HUES6 (cell line): ENCODE results near the gene BPIFB2.

ENCODE experiments used
- H3K27ac ChIP-seq: 2 replicates; pipeline ENCODE4 v1.7.0; 2013; ENCODE audit warnings: low read depth, mild to moderate bottlenecking, low read length, inconsistent platforms
- H3K27me3 ChIP-seq: 2 replicates; pipeline ENCODE4 v1.6.1; 2013; ENCODE audit warnings: low read length; ENCODE audit not compliant: control insufficient read depth, insufficient read depth
- H3K36me3 ChIP-seq: 2 replicates; pipeline ENCODE4 v1.6.1; 2013; ENCODE audit warnings: low read length; ENCODE audit not compliant: control insufficient read depth, insufficient read depth
- H3K4me1 ChIP-seq: 2 replicates; pipeline ENCODE4 v1.6.1; 2013; ENCODE audit warnings: low read length; ENCODE audit not compliant: control insufficient read depth, insufficient read depth
- H3K4me3 ChIP-seq: 2 replicates; pipeline ENCODE4 v1.5.1; 2013; ENCODE audit warnings: low read depth, low read length
- H3K9ac ChIP-seq: one replicate; pipeline ENCODE4 v1.6.1; 2013; ENCODE audit warnings: mild to moderate bottlenecking, low read length
- H3K9me3 ChIP-seq: 2 replicates; pipeline ENCODE4 v1.6.1; 2013; ENCODE audit warnings: low read depth, low read length; ENCODE audit not compliant: control insufficient read depth, insufficient read depth

Gene BPIFB2

DNA sequence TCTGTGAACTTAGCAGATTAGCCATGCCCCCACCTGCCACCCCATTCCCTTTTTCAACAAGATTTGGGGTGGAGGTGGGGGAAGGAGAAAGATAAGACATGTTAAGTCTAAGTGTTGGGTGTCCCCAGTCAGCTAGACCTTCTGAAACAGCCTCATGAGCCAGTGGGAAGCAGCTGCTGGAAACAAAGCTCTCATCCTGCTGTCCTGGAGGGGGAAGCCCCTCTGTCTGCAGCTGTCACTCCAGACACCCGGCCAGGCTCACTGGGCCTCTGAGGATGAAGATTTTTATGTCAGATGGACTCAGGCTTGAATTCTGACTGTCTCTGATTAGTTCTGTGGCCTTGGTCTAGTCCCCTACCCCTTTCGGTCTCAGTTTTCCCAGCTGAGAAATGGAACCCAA, 47.3 kb downstream of the BPIFB2 start:
- H3K4me1 ChIP-seq = peaks cover 5% of the 10 kb centered on the region; the same call in 1 of the 2 replicates
- no peak overlapping the region for H3K27ac ChIP-seq
- H3K4me3 ChIP-seq = no peak overlapping the region
- H3K27me3 ChIP-seq = no peaks in the 10 kb centered on the region
- H3K36me3 ChIP-seq = no peaks in the 10 kb centered on the region
- H3K9ac ChIP-seq = no peak overlapping the region
- H3K9me3 ChIP-seq = no peaks in the 10 kb centered on the region

DNA sequence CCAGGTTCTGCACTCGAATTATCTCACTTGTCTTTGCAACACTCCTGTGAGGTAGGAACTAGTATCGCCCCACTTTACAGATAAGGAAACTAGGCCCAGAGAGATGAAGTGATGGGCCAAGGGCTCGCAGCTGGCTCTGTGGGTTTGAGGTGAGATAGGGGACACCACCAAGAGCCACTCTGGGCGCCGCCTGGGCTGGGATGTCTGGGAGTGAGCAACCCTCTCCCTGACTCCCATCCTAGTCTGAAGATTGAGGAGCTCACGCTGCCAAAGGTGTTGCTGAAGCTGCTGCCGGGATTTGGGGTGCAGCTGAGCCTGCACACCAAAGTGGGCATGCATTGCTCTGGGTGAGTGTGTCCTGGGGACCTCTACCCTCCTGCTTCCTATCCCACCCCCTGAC, 51.6 kb downstream of the BPIFB2 start:
- Histone ChIP-seq H3K36me3 (no peaks in the 10 kb centered on the region), H3K4me3 (no peak overlapping the region), H3K27ac (no peak overlapping the region), H3K9ac (no peak overlapping the region), H3K4me1 (no peaks in the 10 kb centered on the region; the same call in 1 of the 2 replicates), H3K27me3 (no peaks in the 10 kb centered on the region), H3K9me3 (no peaks in the 10 kb centered on the region)

DNA sequence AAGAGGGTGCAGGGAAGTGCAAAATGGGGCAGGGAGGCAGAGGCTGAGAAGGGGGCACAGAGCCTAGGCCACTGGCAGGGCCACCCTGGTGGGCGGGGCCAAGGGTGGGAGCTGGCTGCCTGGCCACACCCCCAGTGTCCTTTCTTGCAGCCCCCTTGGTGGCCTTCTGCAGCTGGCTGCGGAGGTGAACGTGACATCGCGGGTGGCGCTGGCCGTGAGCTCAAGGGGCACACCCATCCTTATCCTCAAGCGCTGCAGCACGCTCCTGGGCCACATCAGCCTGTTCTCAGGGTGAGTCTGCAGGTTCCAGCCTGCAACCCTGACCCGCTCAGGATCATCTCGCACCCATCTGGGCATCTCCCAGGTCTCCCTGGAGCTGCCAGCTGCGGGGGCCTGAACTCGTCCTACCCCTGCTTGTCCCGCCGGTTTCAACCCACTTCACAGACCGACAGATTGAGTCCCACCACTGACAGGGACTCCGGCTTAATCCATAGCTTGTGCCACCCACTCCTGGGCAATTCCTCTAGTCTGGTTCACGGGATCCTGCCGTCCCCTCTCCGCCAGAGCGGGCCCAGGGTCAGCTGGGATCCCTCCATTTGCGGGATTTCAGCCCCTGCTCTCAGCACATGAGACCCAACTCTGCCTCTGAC, 52.4 kb downstream of the BPIFB2 start:
- Histone ChIP-seq H3K4me3 (no peak overlapping the region), H3K9me3 (no peaks in the 10 kb centered on the region), H3K27me3 (no peaks in the 10 kb centered on the region), H3K4me1 (no peaks in the 10 kb centered on the region; the same call in 1 of the 2 replicates), H3K36me3 (no peaks in the 10 kb centered on the region), H3K27ac (no peak overlapping the region), H3K9ac (no peak overlapping the region)

DNA sequence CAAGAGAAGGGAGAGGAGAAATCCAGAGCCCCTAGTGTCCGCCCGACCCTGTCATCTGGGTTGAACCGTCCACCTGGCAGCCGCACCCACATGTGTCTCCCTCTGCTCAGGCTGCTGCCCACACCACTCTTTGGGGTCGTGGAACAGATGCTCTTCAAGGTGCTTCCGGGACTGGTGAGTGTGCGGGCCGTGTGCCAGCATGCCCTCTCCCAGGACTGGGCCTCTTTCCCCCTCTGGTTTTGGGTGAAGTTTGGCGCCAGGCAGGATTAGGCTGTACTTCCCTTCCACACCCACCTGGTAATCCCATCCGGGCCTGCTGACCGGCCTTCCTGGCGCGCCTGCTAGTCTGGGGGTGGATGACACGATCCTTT, 54.1 kb downstream of the BPIFB2 start:
- H3K9me3 ChIP-seq = no peaks in the 10 kb centered on the region
- H3K27ac ChIP-seq = no peak overlapping the region
- no peak overlapping the region for H3K9ac ChIP-seq
- no peak overlapping the region for H3K4me3 ChIP-seq
- no peaks in the 10 kb centered on the region for H3K4me1 ChIP-seq
- H3K36me3 ChIP-seq = no peaks in the 10 kb centered on the region
- H3K27me3 ChIP-seq = no peaks in the 10 kb centered on the region

DNA sequence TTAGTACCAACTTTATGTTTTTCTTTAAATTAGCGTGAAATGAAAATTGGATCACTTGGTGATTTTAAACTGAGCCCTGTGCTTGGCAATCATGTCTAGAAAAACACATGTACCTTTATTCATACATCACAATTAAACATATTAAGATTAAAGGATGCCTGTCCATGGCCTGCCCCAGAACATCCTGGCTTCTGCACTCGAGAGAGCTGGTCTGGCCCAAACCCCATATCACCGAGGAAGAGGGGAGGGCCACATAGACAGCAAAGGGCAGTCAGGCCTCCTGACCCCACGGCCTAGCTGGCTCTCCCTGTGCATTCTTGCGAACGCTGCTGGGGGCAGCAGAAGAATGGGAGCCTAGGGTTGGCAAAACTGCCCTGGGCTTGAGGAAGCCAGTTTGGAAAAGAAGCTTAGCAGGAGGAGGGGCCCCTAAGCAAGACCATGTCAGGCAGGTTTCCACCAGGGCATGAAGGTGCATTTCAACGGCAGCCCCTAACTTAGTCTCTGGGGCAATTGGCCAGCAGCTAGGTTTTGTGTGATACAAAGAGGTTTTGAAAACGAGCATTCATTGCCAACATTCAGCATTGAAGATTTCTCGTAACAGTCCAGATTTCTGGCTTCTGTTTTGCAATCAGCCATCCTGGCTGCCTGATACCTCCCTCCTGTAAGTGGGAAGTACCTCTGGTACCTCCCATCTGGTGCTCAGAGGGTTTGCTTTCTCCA, 54.8 kb downstream of the BPIFB2 start:
- Histone ChIP-seq H3K4me1 (no peaks in the 10 kb centered on the region), H3K4me3 (no peak overlapping the region), H3K9me3 (no peaks in the 10 kb centered on the region), H3K9ac (no peak overlapping the region), H3K36me3 (no peaks in the 10 kb centered on the region), H3K27ac (no peak overlapping the region), H3K27me3 (no peaks in the 10 kb centered on the region)

DNA sequence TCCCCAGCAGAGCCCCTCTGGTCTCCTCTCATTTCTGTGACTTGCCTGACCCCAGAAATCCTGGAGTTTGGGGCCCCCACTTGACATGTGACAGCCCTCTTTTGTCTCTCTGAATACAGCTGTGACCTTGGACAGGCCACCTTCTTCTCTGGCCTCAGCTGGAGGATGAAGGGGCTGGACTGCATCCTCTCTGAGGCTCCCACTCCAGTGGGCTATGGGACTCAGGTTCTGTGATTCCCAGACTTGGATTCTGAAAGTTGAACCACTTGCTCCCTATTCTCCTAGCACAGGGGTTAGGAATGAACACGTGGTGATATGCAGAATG, 55.3 kb downstream of the BPIFB2 start:
- H3K27me3 ChIP-seq = no peaks in the 10 kb centered on the region
- no peaks in the 10 kb centered on the region for H3K36me3 ChIP-seq
- no peaks in the 10 kb centered on the region for H3K4me1 ChIP-seq
- H3K27ac ChIP-seq = no peak overlapping the region
- no peak overlapping the region for H3K9ac ChIP-seq
- H3K9me3 ChIP-seq = no peaks in the 10 kb centered on the region
- H3K4me3 ChIP-seq = no peak overlapping the region

DNA sequence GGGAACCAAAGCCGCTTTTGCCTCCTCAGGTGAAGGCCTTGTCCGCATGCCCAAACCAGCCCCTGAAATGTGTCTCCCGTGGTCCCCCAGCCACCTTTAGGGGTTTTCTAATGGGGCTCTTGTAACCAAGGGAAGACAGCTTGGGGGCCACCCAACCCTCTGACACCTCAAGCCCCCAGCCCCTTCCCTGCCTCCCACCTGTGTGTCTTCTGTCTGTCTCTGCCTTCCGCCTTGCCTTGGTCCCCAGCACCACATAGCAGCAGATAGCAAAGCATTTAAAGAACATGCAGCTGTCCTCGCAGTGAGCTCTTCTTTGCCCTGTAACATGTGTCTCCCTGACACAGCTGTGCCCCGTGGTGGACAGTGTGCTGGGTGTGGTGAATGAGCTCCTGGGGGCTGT, 55.8 kb downstream of the BPIFB2 start:
- Histone ChIP-seq H3K27ac (no peak overlapping the region), H3K4me1 (no peaks in the 10 kb centered on the region), H3K27me3 (no peaks in the 10 kb centered on the region)

DNA sequence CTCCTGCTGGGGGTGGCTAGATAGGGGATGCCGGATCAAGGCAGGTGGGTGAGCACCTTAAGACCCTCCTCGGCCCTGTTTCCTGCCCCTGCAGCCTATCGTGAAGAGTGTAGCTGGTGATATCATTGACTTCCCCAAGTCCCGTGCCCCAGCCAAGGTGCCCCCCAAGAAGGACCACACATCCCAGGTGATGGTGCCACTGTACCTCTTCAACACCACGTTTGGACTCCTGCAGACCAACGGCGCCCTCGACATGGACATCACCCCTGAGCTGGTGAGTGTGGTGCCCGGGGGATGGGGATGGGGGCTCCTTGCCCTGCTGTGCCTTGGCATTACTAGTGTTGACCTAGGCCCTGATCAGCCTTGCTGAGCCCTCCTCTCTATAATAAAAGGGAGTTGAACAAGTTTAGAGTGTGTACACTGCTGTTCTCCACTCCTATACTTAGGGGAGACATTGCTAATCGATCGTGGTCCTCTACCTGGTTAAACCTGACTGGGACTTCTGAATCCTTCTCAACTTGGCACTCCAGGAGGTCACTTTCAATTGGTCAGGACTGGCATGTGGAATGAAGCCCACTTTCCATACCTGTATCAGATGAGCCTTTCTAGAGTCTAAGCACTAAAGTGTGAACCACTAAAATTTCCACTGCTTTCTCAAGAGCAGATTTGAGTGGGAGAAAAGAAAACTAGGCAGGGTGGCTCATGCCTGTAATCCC, 57.2 kb downstream of the BPIFB2 start:
- H3K9me3 ChIP-seq = no peaks in the 10 kb centered on the region
- H3K9ac ChIP-seq = no peak overlapping the region
- no peaks in the 10 kb centered on the region for H3K4me1 ChIP-seq
- no peak overlapping the region for H3K4me3 ChIP-seq
- H3K36me3 ChIP-seq = no peaks in the 10 kb centered on the region
- no peaks in the 10 kb centered on the region for H3K27me3 ChIP-seq
- H3K27ac ChIP-seq = no peak overlapping the region

More for the DNA sequence above, 55.8 kb downstream of the BPIFB2 start:
- no peaks in the 10 kb centered on the region for H3K9me3 ChIP-seq
- no peak overlapping the region for H3K9ac ChIP-seq
- H3K36me3 ChIP-seq = no peaks in the 10 kb centered on the region
- no peak overlapping the region for H3K4me3 ChIP-seq

DNA sequence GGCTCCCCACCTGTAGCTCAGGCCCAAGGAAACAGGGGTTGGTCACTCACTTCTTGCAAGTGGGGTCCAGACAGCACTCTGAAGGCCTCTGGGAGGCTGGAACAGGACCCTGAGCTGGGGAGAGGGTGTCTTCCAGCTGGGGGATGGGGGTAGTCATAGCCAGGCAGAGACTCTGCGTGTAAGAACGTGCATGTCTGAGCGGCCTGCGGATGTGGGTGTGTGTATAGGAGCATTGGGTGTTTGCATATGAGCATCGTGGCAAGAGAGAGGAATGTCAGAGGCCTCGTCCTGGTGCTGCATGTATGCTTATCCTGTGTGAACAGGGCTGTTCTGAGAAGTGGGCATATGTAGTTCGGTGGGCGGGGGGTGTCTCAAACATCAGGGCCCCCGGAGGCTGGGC, 58.3 kb downstream of the BPIFB2 start:
- Histone ChIP-seq H3K27me3 (no peaks in the 10 kb centered on the region), H3K27ac (no peak overlapping the region), H3K9ac (no peak overlapping the region), H3K4me1 (no peaks in the 10 kb centered on the region), H3K4me3 (no peak overlapping the region), H3K9me3 (no peaks in the 10 kb centered on the region), H3K36me3 (no peaks in the 10 kb centered on the region)

DNA sequence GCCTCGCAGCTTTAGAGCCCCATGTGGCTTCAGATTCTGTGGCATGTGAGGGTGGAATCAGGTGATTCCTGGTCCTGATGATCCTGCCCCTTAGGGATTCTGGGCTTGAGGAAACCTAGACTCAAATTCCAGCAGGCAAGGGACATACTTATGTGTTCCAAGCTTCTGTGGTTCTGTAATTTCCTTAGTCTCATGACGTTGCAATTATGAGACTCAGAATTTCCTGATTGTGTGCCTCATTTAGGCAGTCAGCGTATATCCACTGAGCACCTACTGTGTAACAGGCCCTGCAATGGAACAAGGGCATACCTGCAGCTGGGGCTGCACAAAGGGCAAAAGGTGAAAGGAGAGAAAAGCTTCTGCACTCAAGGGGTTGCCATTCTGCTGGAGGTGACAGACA, 60.3 kb downstream of the BPIFB2 start:
- Histone ChIP-seq H3K4me3 (no peak overlapping the region), H3K27ac (no peak overlapping the region), H3K27me3 (no peaks in the 10 kb centered on the region)

DNA sequence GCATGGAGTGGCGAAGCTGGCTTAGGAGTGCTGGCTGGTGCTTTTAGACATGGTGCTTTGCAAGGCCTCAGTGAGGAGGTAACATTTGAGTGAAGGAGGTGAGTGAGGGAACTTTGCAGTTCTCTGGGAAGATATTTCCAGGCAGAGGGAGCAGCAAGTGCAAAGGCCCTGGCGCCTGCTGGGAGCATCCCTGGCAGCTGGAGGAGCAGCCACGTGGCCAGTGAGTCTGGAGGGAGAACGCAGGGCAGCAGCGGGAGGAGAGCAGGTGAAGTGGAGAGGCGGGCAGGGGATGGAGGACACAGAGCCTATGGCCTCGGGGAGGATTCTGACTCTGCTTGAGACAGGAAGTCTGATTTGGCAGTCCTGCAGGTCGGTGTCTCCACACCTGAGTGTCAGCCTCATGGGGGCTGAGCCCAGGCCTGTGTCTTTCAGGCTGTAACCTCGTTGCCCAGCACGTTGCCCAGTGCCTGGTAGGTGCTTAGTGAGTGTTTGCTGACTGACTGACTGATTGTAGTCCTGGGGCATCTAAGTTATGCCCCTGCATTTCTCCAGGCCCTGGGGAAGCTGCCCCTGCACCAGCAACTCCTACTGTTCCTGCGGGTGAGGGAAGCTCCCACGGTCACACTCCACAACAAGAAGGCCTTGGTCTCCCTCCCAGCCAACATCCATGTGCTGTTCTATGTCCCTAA, 60.9 kb downstream of the BPIFB2 start:
- H3K9me3 ChIP-seq = no peaks in the 10 kb centered on the region
- H3K4me3 ChIP-seq = no peak overlapping the region
- H3K4me1 ChIP-seq = no peaks in the 10 kb centered on the region
- H3K27me3 ChIP-seq = no peaks in the 10 kb centered on the region
- H3K36me3 ChIP-seq = no peaks in the 10 kb centered on the region
- H3K27ac ChIP-seq = no peak overlapping the region
- no peak overlapping the region for H3K9ac ChIP-seq

More for the DNA sequence above, 60.3 kb downstream of the BPIFB2 start:
- Histone ChIP-seq H3K4me1 (no peaks in the 10 kb centered on the region), H3K9me3 (no peaks in the 10 kb centered on the region), H3K9ac (no peak overlapping the region), H3K36me3 (no peaks in the 10 kb centered on the region)
